KBM-7 (cell line): ENCODE measurements around the gene PINK1.

Experiments
- DNase-seq: peaks from one replicate; pipeline ENCODE4 v3.0.0-alpha.2; 2015
- in situ Hi-C: fragments of 300-500 bp; cut with MboI; formaldehyde crosslinking; loops from 2 replicates; pipeline ENCODE4 v1.14.3; 2020; ENCODE audit warnings: low sequenced_read_pairs, low pct_unique_long_range_greater_than_20kb, mixed read lengths

PINK1 gene

DNA sequence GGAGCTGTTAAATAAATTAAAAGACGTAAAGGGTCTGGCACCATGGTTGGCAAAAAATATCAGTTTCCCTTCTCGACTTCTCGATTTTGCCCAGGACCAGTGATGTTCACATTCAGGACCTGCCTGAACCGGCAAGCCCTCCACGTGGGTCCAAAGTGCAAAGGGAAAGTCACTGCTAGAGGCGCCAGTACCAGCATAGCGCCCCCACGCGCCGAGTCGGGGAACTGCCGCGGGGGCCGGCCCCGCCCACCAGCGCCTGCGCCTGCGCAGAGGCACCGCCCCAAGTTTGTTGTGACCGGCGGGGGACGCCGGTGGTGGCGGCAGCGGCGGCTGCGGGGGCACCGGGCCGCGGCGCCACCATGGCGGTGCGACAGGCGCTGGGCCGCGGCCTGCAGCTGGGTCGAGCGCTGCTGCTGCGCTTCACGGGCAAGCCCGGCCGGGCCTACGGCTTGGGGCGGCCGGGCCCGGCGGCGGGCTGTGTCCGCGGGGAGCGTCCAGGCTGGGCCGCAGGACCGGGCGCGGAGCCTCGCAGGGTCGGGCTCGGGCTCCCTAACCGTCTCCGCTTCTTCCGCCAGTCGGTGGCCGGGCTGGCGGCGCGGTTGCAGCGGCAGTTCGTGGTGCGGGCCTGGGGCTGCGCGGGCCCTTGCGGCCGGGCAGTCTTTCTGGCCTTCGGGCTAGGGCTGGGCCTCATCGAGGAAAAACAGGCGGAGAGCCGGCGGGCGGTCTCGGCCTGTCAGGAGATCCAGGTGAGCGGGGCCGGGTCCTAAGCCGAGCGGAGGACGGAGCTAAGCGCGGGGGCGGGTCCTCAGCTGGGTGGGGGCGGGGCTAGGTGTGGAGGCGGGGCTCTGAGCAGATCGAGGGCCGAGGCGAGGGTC is at the start of gene PINK1:
Gene PINK1, plus strand, starts transcription at position 269 of the 875 bp plus-strand sequence. Its CDS starts 91 bp downstream, at position 360.
- in situ Hi-C loops: loop anchor here (10.0 kb wide), 1 partner anchor 59 kb away; no protein-coding TSS in a partner anchor
- peak; percentile 95 for DNase-seq

GRCh38 chr1:20584890-20585289 is 48.4 kb upstream of the PINK1 start:
- in situ Hi-C loops: no loop called here
- peak; percentile 42 for DNase-seq

GRCh38 chr1:20586953-20587660 is 46.2 kb upstream of the PINK1 start:
- in situ Hi-C loops: no loop called here
- DNase-seq: no peak

GRCh38 chr1:20587661-20588053 is 45.6 kb upstream of the PINK1 start:
- in situ Hi-C loops: no loop called here
- DNase-seq: no peak

DNA sequence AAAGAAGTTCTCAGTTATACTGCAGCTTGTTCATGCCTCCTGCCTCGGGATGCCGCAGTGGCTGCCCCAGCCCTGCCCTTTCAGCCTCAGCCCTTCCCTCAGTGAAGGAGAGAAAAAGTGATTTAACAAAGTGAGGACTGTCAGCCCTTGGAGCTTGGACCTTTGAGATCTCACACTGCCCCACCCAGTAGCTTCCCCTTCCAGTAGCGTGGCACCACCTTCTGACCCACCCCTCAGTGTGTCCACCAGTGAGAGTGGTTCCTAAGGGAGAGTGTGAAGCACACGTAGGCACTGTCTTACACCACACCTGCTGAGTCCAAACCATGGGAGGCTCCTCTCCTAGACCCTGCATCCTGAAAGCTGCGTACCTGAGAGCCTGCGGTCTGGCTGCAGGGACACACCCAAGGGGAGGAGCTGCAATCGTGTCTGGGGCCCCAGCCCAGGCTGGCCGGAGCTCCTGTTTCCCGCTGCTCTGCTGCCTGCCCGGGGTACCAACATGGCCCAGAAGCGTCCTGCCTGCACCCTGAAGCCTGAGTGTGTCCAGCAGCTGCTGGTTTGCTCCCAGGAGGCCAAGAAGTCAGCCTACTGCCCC is 44.5 kb upstream of the PINK1 start, which contains the start of gene CDA:
Gene CDA, plus strand, starts transcription at position 464 of the 592 bp plus-strand sequence. Its CDS starts 33 bp downstream, at position 497.
- in situ Hi-C loops: no loop called here
- DNase-seq: no peak

DNA sequence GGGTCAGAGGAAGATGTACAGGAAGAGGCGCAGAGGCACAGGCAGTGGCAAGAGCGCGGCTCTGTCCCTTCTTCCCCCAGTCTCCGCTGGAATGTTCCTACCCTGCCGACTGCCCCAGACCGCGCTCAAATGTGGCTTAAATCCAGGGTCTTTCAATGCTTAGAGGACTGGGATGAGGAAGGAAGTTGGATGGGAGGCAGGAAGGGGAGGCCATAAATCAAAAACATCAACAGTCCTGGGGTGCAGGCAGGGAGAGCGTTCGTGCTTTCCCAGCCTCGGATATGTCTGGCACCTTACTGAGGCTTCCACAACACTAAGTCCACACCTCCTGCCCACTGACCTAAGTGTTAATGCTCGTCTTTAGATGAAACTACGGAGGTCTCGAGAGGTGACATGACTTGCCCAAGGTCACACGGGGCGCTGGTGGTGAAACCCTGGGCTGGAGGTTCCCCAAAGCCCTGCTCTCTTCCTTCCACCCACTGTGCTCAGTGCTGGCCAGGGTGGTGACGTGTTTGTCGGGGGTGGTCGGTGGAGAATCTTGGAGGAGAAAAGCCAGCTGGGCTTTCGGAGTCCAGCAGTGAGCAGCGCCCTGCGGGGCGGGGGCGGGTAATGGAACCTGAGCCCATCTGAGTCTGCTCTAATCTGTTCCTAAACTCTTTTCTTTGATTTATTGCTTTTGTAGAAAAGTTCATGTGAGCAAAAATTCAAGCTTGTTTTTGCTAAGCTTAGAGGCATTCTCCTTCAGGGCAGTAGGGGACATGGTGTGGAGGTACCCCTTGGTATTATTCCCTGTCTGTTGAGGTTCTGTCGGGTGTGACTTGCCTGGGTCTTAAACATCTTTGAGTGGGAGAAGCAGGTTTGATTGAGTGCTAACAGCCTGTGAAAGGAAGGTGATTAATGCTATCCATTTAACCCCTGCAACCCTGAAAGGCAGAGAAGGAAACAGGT is 43.7 kb upstream of the PINK1 start:
- peak; percentile 24 for DNase-seq
- in situ Hi-C loops: no loop called here

- in situ Hi-C loops: no loop called here
- DNase-seq: no peak
Measured at GRCh38 chr1:20590306-20590777, 42.9 kb upstream of the PINK1 start.

DNA sequence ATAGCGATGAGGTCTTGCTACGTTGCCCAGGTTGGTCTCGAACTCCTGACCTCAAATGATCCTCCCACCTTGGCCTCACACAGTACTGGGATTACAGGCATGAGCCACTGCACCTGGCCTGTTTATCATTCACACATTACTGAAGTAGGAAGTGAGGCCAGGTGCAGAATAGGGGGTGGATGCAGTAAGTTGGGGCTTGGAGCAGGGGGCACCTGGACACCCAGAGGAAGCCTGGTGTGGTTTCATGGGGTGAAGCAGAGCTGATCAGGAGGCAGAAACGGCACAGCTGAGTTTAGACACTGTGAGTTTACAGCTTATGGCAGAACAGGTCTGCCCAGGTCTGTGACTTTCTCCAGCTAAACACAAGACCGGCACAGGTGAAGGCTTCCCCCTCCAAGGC is 39.5 kb upstream of the PINK1 start:
- in situ Hi-C loops: no loop called here
- no peak for DNase-seq

DNA sequence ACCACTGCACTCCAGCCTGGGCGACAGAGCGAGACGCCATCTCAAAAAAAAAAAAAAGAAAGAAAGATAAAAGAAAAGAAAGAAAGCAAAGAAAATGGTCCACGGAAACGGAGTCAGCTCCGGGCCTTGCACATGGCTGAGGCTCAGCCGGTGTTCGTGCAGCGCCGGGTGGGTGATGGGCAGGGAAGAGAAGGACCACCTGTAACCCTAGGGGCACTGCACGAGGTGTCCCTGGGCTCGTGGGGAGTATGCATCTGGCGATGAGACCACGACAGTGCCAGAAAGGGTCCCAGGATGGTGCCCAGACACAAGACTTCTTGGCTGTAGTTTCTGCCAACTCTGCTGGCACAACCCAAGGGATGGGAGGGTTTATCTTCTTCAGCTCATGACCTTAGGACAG is 38.5 kb upstream of the PINK1 start:
- no peak for DNase-seq
- in situ Hi-C loops: no loop called here

DNA sequence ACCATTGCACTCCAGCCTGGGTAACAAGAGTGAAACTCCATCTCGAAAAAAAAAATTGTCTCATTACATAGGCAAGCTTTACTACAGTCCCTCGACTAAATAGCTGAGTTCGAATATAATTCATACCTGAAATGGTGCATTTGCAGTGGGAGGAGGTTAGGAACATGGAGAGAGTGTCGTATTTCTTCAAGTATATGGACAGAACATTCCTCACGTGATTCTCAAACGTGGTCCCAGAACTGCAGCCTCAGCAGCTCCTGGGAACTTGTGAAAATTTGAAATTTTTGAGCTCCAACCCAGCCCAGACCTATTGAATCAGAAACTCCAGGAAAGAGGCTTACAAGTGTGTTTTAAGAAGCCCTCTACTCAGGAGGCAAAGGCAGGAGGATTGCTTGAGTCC is 37.2 kb upstream of the PINK1 start:
- no peak for DNase-seq
- in situ Hi-C loops: no loop called here

- in situ Hi-C loops: no loop called here
- peak; percentile 20 for DNase-seq
Measured at GRCh38 chr1:20597650-20598049, 35.6 kb upstream of the PINK1 start.

GRCh38 chr1:20600156-20600555 is 33.1 kb upstream of the PINK1 start:
- no peak for DNase-seq
- in situ Hi-C loops: no loop called here

- in situ Hi-C loops: no loop called here
- no peak for DNase-seq
Measured at GRCh38 chr1:20601129-20601825, 32.0 kb upstream of the PINK1 start.

DNA sequence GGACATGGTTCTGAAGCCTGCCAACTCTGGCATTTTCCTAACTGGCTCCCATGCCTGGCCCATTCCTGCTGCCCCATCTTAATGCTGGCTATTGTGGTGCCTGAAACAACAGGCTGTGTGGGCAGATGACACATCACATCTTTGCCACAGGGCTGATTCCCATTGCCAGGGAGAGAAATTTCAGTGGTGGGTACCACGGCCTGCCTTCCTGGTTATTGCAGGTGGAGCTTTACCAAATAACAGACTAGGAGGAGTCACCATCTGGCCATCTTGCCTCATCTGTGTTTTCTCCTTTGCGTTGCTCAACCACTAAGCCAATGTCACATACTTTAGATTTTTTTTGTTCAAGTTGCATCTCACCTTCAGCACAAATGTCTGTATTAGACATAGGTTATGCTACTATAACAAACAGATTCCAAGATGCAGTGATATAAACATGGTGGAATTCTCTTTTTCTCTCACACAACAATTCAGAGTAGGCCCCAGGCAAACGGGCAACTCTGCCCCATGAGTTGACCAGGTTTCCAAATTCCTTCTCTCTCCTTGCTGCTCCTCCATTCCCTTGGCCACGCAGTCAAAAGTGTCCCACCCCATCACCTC is 30.3 kb upstream of the PINK1 start:
- DNase-seq: no peak
- in situ Hi-C loops: no loop called here

DNA sequence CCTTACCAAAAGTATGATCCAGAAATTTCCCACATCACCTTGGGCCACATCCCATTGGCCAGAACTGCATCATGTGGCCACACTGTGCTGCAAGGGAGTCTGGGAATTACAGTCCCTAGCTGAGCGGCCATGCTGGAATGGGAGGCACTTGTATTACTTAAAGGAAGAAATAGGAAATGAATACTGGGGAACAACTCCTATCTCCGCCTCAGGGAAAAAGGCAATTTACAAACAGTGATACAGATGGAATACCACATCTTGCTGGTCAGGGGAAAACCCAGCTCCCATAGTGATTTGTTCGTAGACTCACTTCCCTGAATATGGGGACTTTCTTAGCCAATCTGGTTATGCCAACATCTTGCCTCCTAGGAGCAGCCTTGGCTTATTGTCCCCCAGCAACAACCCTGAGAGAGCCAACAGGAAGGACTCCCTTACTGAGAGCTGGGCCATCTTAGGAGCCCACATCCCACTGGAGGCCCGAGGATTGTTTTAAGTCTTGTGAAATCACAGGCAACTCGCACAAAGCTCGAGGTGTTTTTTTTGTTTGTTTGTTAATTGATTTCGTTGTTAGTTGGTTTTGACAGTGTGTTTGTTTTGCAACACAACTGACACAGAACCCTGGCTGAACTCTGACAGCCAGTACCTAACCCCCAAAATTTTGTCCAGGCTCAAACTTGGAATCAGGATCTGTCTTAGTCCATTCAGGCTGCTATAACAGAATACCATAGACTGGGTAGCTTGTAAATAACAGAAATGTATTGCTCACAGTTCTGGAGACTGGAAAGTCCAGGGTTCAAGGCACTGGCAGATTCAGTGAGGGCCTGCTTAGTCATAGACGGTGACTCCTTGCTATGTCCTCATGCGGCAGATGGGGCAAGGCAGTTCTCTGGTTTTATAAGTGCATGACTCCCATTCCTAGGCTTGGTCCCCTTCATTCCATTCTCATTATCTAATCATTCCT is 29.5 kb upstream of the PINK1 start:
- no peak for DNase-seq
- in situ Hi-C loops: no loop called here

- in situ Hi-C loops: no loop called here
- DNase-seq: no peak
Measured at GRCh38 chr1:20604678-20605077, 28.6 kb upstream of the PINK1 start.
